ENCODE measurements around the gene PNLIPRP2.

The PNLIPRP2 gene

GRCh38 chr10:116625845-116626244 lies 5.1 kb downstream of the PNLIPRP2 start:
- Histone ChIP-seq H3K27ac (replicated peaks) (no peak overlapping the region), H3K4me3 (replicated peaks; ENCODE audit: insufficient read depth, low read length) (no peak overlapping the region), H3K27me3 (ENCODE audit: insufficient read depth, poor library complexity, severe bottlenecking) (no peaks in the 10 kb centered on the region)
- TF ChIP-seq GABPA (IDR thresholded peaks at IDR 0.05; ENCODE audit: low read depth) (no peak), REST (IDR thresholded peaks at IDR 0.05; ENCODE audit: insufficient replicate concordance, low read depth) (no peak), CTCF (IDR thresholded peaks at IDR 0.05; ENCODE audit: insufficient read depth, low read length) (no peak), POLR2AphosphoS5 (IDR thresholded peaks at IDR 0.05; ENCODE audit: low read depth) (no peak), SPI1 (IDR thresholded peaks at IDR 0.05; ENCODE audit: borderline replicate concordance, low read depth) (no peak)
- DNase-seq (ENCODE audit: low read depth in 1 of 2, low spot score in 1 of 2) = no peak

- H3K27me3 ChIP-seq (ENCODE audit: insufficient read depth, poor library complexity, severe bottlenecking) = no peaks in the 10 kb centered on the region
- no peak overlapping the region for H3K4me3 ChIP-seq (replicated peaks; ENCODE audit: insufficient read depth, low read length)
- H3K27ac ChIP-seq (replicated peaks) = no peak overlapping the region
- no peak for DNase-seq (ENCODE audit: low read depth in 1 of 2, low spot score in 1 of 2)
- no peak for TF ChIP-seq CTCF (IDR thresholded peaks at IDR 0.05; ENCODE audit: insufficient read depth, low read length)
- TF ChIP-seq REST (IDR thresholded peaks at IDR 0.05; ENCODE audit: insufficient replicate concordance, low read depth) = no peak
- no peak for TF ChIP-seq POLR2AphosphoS5 (IDR thresholded peaks at IDR 0.05; ENCODE audit: low read depth)
Measured at GRCh38 chr10:116626815-116627214, 6.1 kb downstream of the PNLIPRP2 start.

- no peak for DNase-seq (ENCODE audit: low read depth in 1 of 2, low spot score in 1 of 2)
- H3K27ac ChIP-seq (replicated peaks) = no peak overlapping the region
- no peak for TF ChIP-seq SPI1 (IDR thresholded peaks at IDR 0.05; ENCODE audit: borderline replicate concordance, low read depth)
- no peak for TF ChIP-seq POLR2AphosphoS5 (IDR thresholded peaks at IDR 0.05; ENCODE audit: low read depth)
- H3K4me3 ChIP-seq (replicated peaks; ENCODE audit: insufficient read depth, low read length) = no peak overlapping the region
- H3K27me3 ChIP-seq (ENCODE audit: insufficient read depth, poor library complexity, severe bottlenecking) = no peaks in the 10 kb centered on the region
Measured at GRCh38 chr10:116627386-116627933, 6.7 kb downstream of the PNLIPRP2 start.

GRCh38 chr10:116629340-116629739 lies 8.6 kb downstream of the PNLIPRP2 start:
- Histone ChIP-seq H3K27me3 (ENCODE audit: insufficient read depth, poor library complexity, severe bottlenecking) (no peaks in the 10 kb centered on the region), H3K4me3 (replicated peaks; ENCODE audit: insufficient read depth, low read length) (no peak overlapping the region), H3K27ac (replicated peaks) (no peak overlapping the region)
- DNase-seq (ENCODE audit: low read depth in 1 of 2, low spot score in 1 of 2) = no peak
- TF ChIP-seq REST (IDR thresholded peaks at IDR 0.05; ENCODE audit: insufficient replicate concordance, low read depth) = no peak
- no peak for TF ChIP-seq POLR2AphosphoS5 (IDR thresholded peaks at IDR 0.05; ENCODE audit: low read depth)
- no peak for TF ChIP-seq GABPA (IDR thresholded peaks at IDR 0.05; ENCODE audit: low read depth)
- TF ChIP-seq CTCF (IDR thresholded peaks at IDR 0.05; ENCODE audit: insufficient read depth, low read length) = no peak
- no peak for TF ChIP-seq SPI1 (IDR thresholded peaks at IDR 0.05; ENCODE audit: borderline replicate concordance, low read depth)

All from HL-60 (cell line).